Transverse colon (tissue), 4 donors: Measurements from ENCODE around the gene C19orf25. TPM values are rescaled to one million over a fixed set of nuclear protein-coding genes. Genes with fewer than 3 reads are reported as not detected.
A peak's percentile ranks its signal among the peaks of the same experiment; 100 is the strongest.

Experiments
- DNase-seq: peaks from one replicate; pipeline ENCODE4 v3.0.0-alpha.2; 2019
- H3K27ac ChIP-seq, 4 donors: fragments of 200-600 bp; sonication (generic); 2 replicates each; pipeline ENCODE4 v1.5.1; 2016 to 2018; ENCODE audit warnings: inconsistent platforms in 4 of 4
- H3K27me3 ChIP-seq: fragments of 200-600 bp; sonication (generic); 2 replicates; pipeline ENCODE4 v1.5.1; 2017; ENCODE audit warnings: inconsistent platforms
- H3K36me3 ChIP-seq, 4 donors: fragments of 200-600 bp; sonication (generic); 2 replicates each; pipeline ENCODE4 v1.5.1; 2017 to 2019; ENCODE audit warnings: inconsistent platforms in 4 of 4
- H3K4me1 ChIP-seq, 4 donors: fragments of 200-600 bp; sonication (generic); 2 replicates each; pipeline ENCODE4 v1.5.1; 2017 to 2020; ENCODE audit warnings: inconsistent platforms in 4 of 4
- H3K4me3 ChIP-seq, 4 donors: fragments of 200-600 bp; sonication (generic); 1 replicate in 1 of 4; 2 replicates in 3 of 4; pipeline versions ENCODE4 v1.5.1 to v1.6.1; 2017 to 2019; ENCODE audit warnings: inconsistent platforms in 4 of 4
- H3K9me3 ChIP-seq, 2 donors: fragments of 200-600 bp; sonication (generic); 2 replicates each; pipeline ENCODE4 v1.5.1; 2017 to 2019; ENCODE audit warnings: inconsistent platforms in 2 of 2
- EP300 ChIP-seq: sonication (generic); formaldehyde crosslinking; IDR thresholded peaks from one replicate; pipeline ENCODE4 v1.6.1; 2017; ENCODE audit warnings: antibody characterized with exemption, low read depth
- POLR2A ChIP-seq: fragments of 450-650 bp; IDR thresholded peaks from one replicate; pipeline ENCODE4 v1.6.1; 2016; ENCODE audit warnings: antibody characterized with exemption, mild to moderate bottlenecking, moderate library complexity
- POLR2AphosphoS5 ChIP-seq, 3 donors: sonication (generic); formaldehyde crosslinking; IDR thresholded peaks; one replicate each; pipeline ENCODE4 v1.6.1; 2016; ENCODE audit warnings: antibody characterized with exemption in 3 of 3
- WGBS, 2 donors: methylation state at CpG; one replicate each; pipeline ENCODE4 v1.1.5; 2018; ENCODE audit warnings: low coverage in 1 of 2; 5-methylcytosine and 5-hydroxymethylcytosine counted together
- in situ Hi-C, 4 donors: fragments of 200-750 bp; cut with MboI; loops; one replicate each; pipeline versions ENCODE4 v1.15.0 to v1.15.1; 2017; ENCODE audit warnings: low sequenced_read_pairs in 3 of 4, low pct_ligation_motif_present in 1 of 4, low pct_unique_long_range_greater_than_20kb in 1 of 4
- intact Hi-C: fragments of 100-400 bp; cut with DNase I; formaldehyde crosslinking; loops from one replicate; pipeline ENCODE4 v1.15.1; 2023; ENCODE audit warnings: low total_unique reads
- total RNA-seq, 4 donors: library from RNA; depleted of rRNA; stranded (reverse); fragments of >200 nt; gene quantifications; one replicate each; pipeline ENCODE4 v1.1.0, GENCODE V29; 2016
- TF ChIP-seq, protein P1 (sequence below), 5 experiments: fragments of 200-600 bp in 3 of 5; fragments of 450-650 bp in 2 of 5; sonication (generic) in 3 of 5; IDR thresholded peaks; 1 replicate in 2 of 5; 2 replicates in 3 of 5; pipeline ENCODE4 v1.5.1; 2016 to 2017; ENCODE audit warnings: antibody characterized with exemption in 5 of 5, inconsistent platforms in 3 of 5, mild to moderate bottlenecking in 2 of 5, moderate library complexity in 1 of 5

The C19orf25 gene
- total RNA-seq, 4 donors from 2014 or later = 36.2 to 89.2 (median 46.0) TPM

DNA sequence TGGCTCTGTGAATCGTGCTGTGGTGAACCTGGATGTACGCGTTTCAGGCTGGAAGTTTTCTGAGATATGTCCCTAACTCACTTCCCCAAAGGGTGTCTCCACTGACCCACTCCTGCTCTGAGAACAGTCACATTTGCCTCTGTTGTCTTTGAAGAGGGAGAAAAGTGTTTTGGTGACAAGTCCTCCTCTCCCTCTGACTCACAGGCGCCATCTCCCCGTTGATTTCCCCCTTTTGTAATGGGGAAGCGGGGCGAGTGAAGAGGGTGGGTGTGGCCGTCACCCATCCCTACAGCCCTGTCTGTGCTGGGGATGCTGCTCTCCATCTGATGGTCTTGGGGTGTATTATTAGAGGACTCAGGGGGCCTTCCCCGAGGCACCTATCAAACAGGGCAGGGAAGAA, 19.5 kb downstream of the C19orf25 start:
- DNase-seq = no peak
- WGBS, 2 donors = 40 to 73% methylated on average over 1 to 9 of the region's 9 CpGs
- in situ Hi-C loops = no loop called here
- TF ChIP-seq POLR2AphosphoS5 (IDR thresholded peaks at IDR 0.05) (no peak), POLR2A (no peak), EP300 (no peak)
- TF ChIP-seq, protein P1, sequence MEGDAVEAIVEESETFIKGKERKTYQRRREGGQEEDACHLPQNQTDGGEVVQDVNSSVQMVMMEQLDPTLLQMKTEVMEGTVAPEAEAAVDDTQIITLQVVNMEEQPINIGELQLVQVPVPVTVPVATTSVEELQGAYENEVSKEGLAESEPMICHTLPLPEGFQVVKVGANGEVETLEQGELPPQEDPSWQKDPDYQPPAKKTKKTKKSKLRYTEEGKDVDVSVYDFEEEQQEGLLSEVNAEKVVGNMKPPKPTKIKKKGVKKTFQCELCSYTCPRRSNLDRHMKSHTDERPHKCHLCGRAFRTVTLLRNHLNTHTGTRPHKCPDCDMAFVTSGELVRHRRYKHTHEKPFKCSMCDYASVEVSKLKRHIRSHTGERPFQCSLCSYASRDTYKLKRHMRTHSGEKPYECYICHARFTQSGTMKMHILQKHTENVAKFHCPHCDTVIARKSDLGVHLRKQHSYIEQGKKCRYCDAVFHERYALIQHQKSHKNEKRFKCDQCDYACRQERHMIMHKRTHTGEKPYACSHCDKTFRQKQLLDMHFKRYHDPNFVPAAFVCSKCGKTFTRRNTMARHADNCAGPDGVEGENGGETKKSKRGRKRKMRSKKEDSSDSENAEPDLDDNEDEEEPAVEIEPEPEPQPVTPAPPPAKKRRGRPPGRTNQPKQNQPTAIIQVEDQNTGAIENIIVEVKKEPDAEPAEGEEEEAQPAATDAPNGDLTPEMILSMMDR (IDR thresholded peaks at IDR 0.05) = no peak
- H3K4me1 ChIP-seq = peaks cover 4 to 20% (median 18%) of the 10 kb centered on the region in 4 donors
- no peak overlapping the region for H3K27ac ChIP-seq
- no peak overlapping the region for H3K4me3 ChIP-seq
- no peaks in the 10 kb centered on the region for H3K36me3 ChIP-seq
- peaks cover 59% of the 10 kb centered on the region for H3K27me3 ChIP-seq
- intact Hi-C loops = no loop called here
- H3K9me3 ChIP-seq = no peaks in the 10 kb centered on the region

DNA sequence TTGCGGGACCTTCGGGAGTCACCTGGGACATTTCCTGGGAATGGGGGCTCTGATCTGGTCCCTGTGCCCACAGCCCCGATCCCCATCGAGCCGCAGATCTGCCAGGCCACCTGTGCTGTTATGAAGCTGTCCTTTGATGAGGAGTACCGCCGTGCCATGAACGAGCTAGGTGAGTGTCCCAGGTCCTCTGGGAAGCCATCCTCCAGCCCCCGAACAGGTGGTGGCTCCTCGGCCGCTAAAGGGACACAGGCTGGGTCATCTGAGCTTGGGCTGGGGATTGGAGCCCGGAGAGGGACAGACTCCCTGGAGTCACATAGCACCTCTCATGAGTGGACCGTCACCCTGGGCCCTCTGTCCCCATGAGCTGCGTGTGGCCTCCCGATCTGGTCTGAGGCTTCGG, 21.1 kb downstream of the C19orf25 start:
- intact Hi-C loops (no loop called here), in situ Hi-C loops (no loop called here)
- WGBS, 2 donors = 77% methylated on average over 16 of the region's 16 CpGs; no CpG with 5 or more reads in 1 of the 2 donors
- no peaks in the 10 kb centered on the region for H3K9me3 ChIP-seq
- TF ChIP-seq POLR2AphosphoS5 (IDR thresholded peaks at IDR 0.05) (no peak), EP300 (no peak), POLR2A (no peak)
- TF ChIP-seq, protein P1 (IDR thresholded peaks at IDR 0.05) = no peak
- no peak overlapping the region for H3K27ac ChIP-seq
- no peaks in the 10 kb centered on the region for H3K36me3 ChIP-seq
- peaks cover 69% of the 10 kb centered on the region for H3K27me3 ChIP-seq
- DNase-seq = no peak
- peaks cover 4 to 27% (median 20%) of the 10 kb centered on the region in 4 donors for H3K4me1 ChIP-seq
- H3K4me3 ChIP-seq = no peak overlapping the region

DNA sequence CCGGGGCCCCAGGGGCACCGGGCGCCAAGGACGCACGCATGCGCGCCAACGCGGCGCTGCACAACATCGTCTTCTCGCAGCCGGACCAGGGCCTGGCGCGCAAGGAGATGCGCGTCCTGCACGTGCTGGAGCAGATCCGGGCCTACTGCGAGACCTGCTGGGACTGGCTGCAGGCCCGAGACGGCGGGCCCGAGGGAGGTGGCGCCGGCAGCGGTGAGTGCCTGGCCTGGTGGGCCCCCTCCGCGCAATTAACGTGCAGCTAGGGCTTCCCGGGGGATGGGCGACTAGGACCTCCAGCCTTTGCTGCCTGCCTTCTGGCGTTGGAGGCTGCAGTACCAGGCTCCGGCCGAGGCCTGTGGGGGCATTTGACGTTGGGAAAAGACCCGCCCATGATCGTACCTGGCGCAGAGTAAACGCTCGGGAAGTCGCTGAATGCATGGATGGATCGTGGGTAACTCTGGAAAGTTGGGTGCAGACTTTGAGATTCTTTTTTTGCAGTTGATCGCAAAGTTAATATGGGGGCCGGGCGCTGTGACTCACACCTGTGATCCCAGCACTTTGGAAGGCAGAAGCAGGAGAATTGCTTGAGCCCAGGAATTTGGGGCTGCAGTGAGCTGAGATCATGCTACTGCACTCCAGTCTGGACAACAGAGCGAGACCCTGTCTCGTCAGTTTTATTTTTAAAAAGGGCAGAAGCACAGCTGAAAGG, 21.8 kb downstream of the C19orf25 start:
- Histone ChIP-seq H3K36me3 (no peaks in the 10 kb centered on the region), H3K4me1 (peaks cover 4 to 27% (median 20%) of the 10 kb centered on the region in 4 donors), H3K4me3 (no peak overlapping the region), H3K9me3 (no peaks in the 10 kb centered on the region), H3K27ac (no peak overlapping the region), H3K27me3 (peaks cover 76% of the 10 kb centered on the region)
- 22% methylated on average over 42 of the region's 48 CpGs; no CpG with 5 or more reads in 1 of the 2 donors for WGBS, 2 donors
- intact Hi-C loops = no loop called here
- no peak for DNase-seq
- in situ Hi-C loops = no loop called here
- no peak for TF ChIP-seq EP300
- peak; percentile 20 for TF ChIP-seq POLR2A
- no peak for TF ChIP-seq POLR2AphosphoS5 (IDR thresholded peaks at IDR 0.05)
- TF ChIP-seq, protein P1 (IDR thresholded peaks at IDR 0.05) = peak in 1 of 5 experiments; percentile 20

DNA sequence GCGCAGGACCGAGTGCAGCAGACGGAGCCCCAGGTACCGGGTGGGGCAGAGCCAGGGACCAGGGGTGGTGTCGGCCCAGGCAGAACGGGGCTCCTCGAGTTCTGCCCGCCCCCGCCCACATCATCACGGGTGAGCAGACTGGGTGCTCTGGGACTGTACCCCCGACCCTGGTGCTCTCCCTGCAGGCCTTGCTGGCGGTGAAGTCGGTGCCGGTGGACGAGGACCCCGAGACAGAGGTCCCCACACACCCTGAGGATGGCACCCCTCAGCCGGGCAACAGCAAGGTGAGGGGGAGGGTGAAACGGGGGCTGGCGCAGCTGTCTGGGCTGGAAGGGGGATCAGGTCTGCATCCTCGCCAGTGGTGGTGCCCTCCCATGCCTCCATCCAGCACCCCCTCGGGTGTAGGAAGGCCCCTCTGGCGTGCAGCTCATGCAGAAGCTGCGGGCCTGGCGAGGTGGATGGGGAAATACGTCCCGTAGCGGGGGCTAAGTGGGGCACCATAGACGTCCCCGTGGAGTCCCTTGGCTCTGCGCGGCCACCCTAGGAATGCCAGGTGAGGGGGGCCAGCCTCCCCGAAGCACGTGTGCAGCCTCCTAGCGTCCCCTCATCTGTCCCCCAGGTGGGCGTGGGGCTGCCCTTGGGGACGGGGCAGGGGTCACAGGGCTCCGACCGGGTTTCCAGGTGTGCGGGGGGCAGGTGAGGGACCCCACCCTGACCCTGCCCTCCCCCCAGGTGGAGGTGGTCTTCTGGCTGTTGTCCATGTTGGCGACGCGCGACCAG, 22.7 kb downstream of the C19orf25 start:
- no peak overlapping the region for H3K27ac ChIP-seq
- WGBS, 2 donors = 23% methylated on average over 34 of the region's 43 CpGs; no CpG with 5 or more reads in 1 of the 2 donors
- intact Hi-C loops = no loop called here
- peaks cover 4 to 27% (median 20%) of the 10 kb centered on the region in 4 donors for H3K4me1 ChIP-seq
- H3K4me3 ChIP-seq = no peak overlapping the region
- peaks cover 84% of the 10 kb centered on the region for H3K27me3 ChIP-seq
- no peaks in the 10 kb centered on the region for H3K36me3 ChIP-seq
- TF ChIP-seq POLR2A (no peak), EP300 (no peak), POLR2AphosphoS5 (IDR thresholded peaks at IDR 0.05) (no peak)
- TF ChIP-seq, protein P1 (IDR thresholded peaks at IDR 0.05) = no peak
- in situ Hi-C loops = no loop called here
- no peaks in the 10 kb centered on the region for H3K9me3 ChIP-seq
- no peak for DNase-seq
